Measurements from ENCODE around the gene SECISBP2. TPM values are rescaled to one million over a fixed set of nuclear protein-coding genes. Genes with fewer than 3 reads are reported as not detected.

SECISBP2 gene
- total and polyA plus RNA-seq, 2 donors (not counting 1 experiment from before 2014, with no cell fraction given), result 56.6 to 124 TPM

- ChIA-PET CTCF (no interaction called here), POLR2A (no interaction called here)
- intact Hi-C loops (cut with micrococcal nuclease), result no loop called here
- Histone ChIP-seq H2AFZ (ENCODE audit: insufficient read depth, low read depth, low read length, poor library complexity, severe bottlenecking) (no peak overlapping the region), H3K79me2 (ENCODE audit: control insufficient read depth, insufficient read depth, low read length) (peaks cover 9% of the 10 kb centered on the region), H3K27ac (ENCODE audit: low read length in 2 of 2) (no peak overlapping the region), H3K9ac (ENCODE audit: low read length) (no peak overlapping the region), H3K27me3 (replicated peaks in 1 of 4; ENCODE audit: control extremely low read depth in 1 of 4, control insufficient read depth in 3 of 4, insufficient read depth in 4 of 4, low read length in 3 of 4) (no peaks in the 10 kb centered on the region), H3K4me1 (ENCODE audit: control insufficient read depth in 2 of 2, insufficient read depth in 2 of 2, low read length in 2 of 2) (no peaks in the 10 kb centered on the region), H4K20me1 (ENCODE audit: control insufficient read depth, insufficient read depth, low read length, poor library complexity, severe bottlenecking) (peaks cover 19% of the 10 kb centered on the region), H3K4me2 (replicated peaks; ENCODE audit: low read depth, low read length, poor library complexity, severe bottlenecking) (no peak overlapping the region), H3K9me3 (ENCODE audit: control extremely low read depth in 1 of 3, control insufficient read depth in 2 of 3, insufficient read depth in 1 of 3, low read length in 2 of 3) (no peaks in the 10 kb centered on the region), H3K36me3 (replicated peaks in 1 of 2; ENCODE audit: control extremely low read depth in 1 of 2, control insufficient read depth in 1 of 2, extremely low read depth in 1 of 2, insufficient read depth in 2 of 2, low read length in 1 of 2) (peaks cover 20 to 92% of the 10 kb centered on the region in 2 experiments), H3K4me3 (ENCODE audit: control extremely low read depth in 1 of 5, extremely low read depth in 1 of 5, insufficient read depth in 1 of 5, low read depth in 2 of 5, low read length in 4 of 5) (no peak overlapping the region)
- H3K9me3 Mint-ChIP-seq (ENCODE audit: insufficient read depth), result no peaks in the 10 kb centered on the region
- H3K27me3 Mint-ChIP-seq, result no peaks in the 10 kb centered on the region
- TF ChIP-seq EZH2 (IDR thresholded peaks at IDR 0.05; ENCODE audit: borderline replicate concordance, insufficient read depth, low read depth, low read length, poor library complexity, severe bottlenecking) (no peak), CTCF (IDR thresholded peaks at IDR 0.05) (no peak)
- 94% methylated on average over 5 of the region's 5 CpGs for WGBS (ENCODE audit: insufficient coverage)
- no peak for ATAC-seq (ENCODE audit: low read depth)
- no peak overlapping the region for H3K27ac Mint-ChIP-seq
- H3K4me3 Mint-ChIP-seq, result no peak overlapping the region
- no peaks in the 10 kb centered on the region for H3K4me1 Mint-ChIP-seq
- DNase-seq, result no peak
These were observed 27.2 kb downstream of the SECISBP2 start for GRCh38 chr9:89345476-89345875.

- no peaks in the 10 kb centered on the region for H3K27me3 Mint-ChIP-seq
- peaks cover 15% of the 10 kb centered on the region for H3K79me2 ChIP-seq (ENCODE audit: control insufficient read depth, insufficient read depth, low read length)
- H3K27me3 ChIP-seq (replicated peaks in 1 of 4; ENCODE audit: control extremely low read depth in 1 of 4, control insufficient read depth in 3 of 4, insufficient read depth in 4 of 4, low read length in 3 of 4), result no peaks in the 10 kb centered on the region
- ATAC-seq (ENCODE audit: low read depth) (no peak), DNase-seq (no peak)
- no peaks in the 10 kb centered on the region for H3K9me3 ChIP-seq (ENCODE audit: control extremely low read depth in 1 of 3, control insufficient read depth in 2 of 3, insufficient read depth in 1 of 3, low read length in 2 of 3)
- POLR2A ChIA-PET, result no interaction called here
- no peaks in the 10 kb centered on the region for H3K9me3 Mint-ChIP-seq (ENCODE audit: insufficient read depth)
- intact Hi-C loops (cut with micrococcal nuclease), result no loop called here
- WGBS (ENCODE audit: insufficient coverage), result 99% methylated on average over 8 of the region's 9 CpGs
- H4K20me1 ChIP-seq (ENCODE audit: control insufficient read depth, insufficient read depth, low read length, poor library complexity, severe bottlenecking), result peaks cover 26% of the 10 kb centered on the region
- no peak overlapping the region for H3K9ac ChIP-seq (ENCODE audit: low read length)
- no peak overlapping the region for H3K27ac Mint-ChIP-seq
- no peak overlapping the region for H3K4me3 ChIP-seq (ENCODE audit: control extremely low read depth in 1 of 5, extremely low read depth in 1 of 5, insufficient read depth in 1 of 5, low read depth in 2 of 5, low read length in 4 of 5)
- no peaks in the 10 kb centered on the region for H3K4me1 ChIP-seq (ENCODE audit: control insufficient read depth in 2 of 2, insufficient read depth in 2 of 2, low read length in 2 of 2)
- no peak overlapping the region for H2AFZ ChIP-seq (ENCODE audit: insufficient read depth, low read depth, low read length, poor library complexity, severe bottlenecking)
- TF ChIP-seq EZH2 (IDR thresholded peaks at IDR 0.05; ENCODE audit: borderline replicate concordance, insufficient read depth, low read depth, low read length, poor library complexity, severe bottlenecking) (no peak), CTCF (IDR thresholded peaks at IDR 0.05) (no peak)
- no peak overlapping the region for H3K27ac ChIP-seq (ENCODE audit: low read length in 2 of 2)
- peaks cover 18 to 92% of the 10 kb centered on the region in 2 experiments for H3K36me3 ChIP-seq (replicated peaks in 1 of 2; ENCODE audit: control extremely low read depth in 1 of 2, control insufficient read depth in 1 of 2, extremely low read depth in 1 of 2, insufficient read depth in 2 of 2, low read length in 1 of 2)
- H3K4me2 ChIP-seq (replicated peaks; ENCODE audit: low read depth, low read length, poor library complexity, severe bottlenecking), result no peak overlapping the region
- no peak overlapping the region for H3K4me3 Mint-ChIP-seq
- no peaks in the 10 kb centered on the region for H3K4me1 Mint-ChIP-seq
- CTCF ChIA-PET, result interaction anchor here (0.8 to 1.2 kb wide), 2 partner anchors 82 to 202 kb away, joined by 3 to 4 read pairs; no protein-coding TSS in a partner anchor
These were observed 28.4 kb downstream of the SECISBP2 start for GRCh38 chr9:89346696-89347095.
